Epithelial cell of esophagus (primary cell): ENCODE measurements around the gene PPP1R12B.
"Not testable (repeated sequence)": the region's sequence is repeated elsewhere in the genome, so short reads cannot be mapped to it uniquely, and the experiment has no call there.

ENCODE experiments used
- DNase-seq: peaks from one replicate; pipeline ENCODE4 v3.0.0; 2010; ENCODE audit warnings: low read depth
- H3K4me3 ChIP-seq: 2 replicates; pipeline ENCODE4 v1.5.1; 2011; ENCODE audit warnings: mild to moderate bottlenecking, low read length, control low read depth
- CTCF ChIP-seq: IDR thresholded peaks from 2 replicates; pipeline ENCODE4 v1.5.1; 2011; ENCODE audit warnings: low read depth, mild to moderate bottlenecking, low read length, control low read depth, inconsistent platforms; ENCODE audit not compliant: insufficient read depth; ENCODE audit errors: missing control alignments

Gene PPP1R12B

GRCh38 chr1:202361224-202361623 is 12.7 kb downstream of the PPP1R12B start:
- no peak for TF ChIP-seq CTCF
- H3K4me3 ChIP-seq = no peak overlapping the region
- DNase-seq = no peak

GRCh38 chr1:202361701-202362100 is 13.2 kb downstream of the PPP1R12B start:
- DNase-seq = no peak
- no peak overlapping the region for H3K4me3 ChIP-seq
- no peak for TF ChIP-seq CTCF

GRCh38 chr1:202362212-202362611 is 13.7 kb downstream of the PPP1R12B start:
- no peak for DNase-seq
- TF ChIP-seq CTCF = no peak
- H3K4me3 ChIP-seq = no peak overlapping the region

GRCh38 chr1:202365092-202365815 is 16.8 kb downstream of the PPP1R12B start:
- peak; percentile 29 for DNase-seq
- TF ChIP-seq CTCF = no peak
- no peak overlapping the region for H3K4me3 ChIP-seq

- no peak overlapping the region for H3K4me3 ChIP-seq
- no peak for TF ChIP-seq CTCF
- no peak for DNase-seq
Measured at GRCh38 chr1:202367271-202367670, 18.8 kb downstream of the PPP1R12B start.

GRCh38 chr1:202370906-202371305 is 22.4 kb downstream of the PPP1R12B start:
- not testable (repeated sequence) for DNase-seq

GRCh38 chr1:202374099-202374498 is 25.6 kb downstream of the PPP1R12B start:
- no peak for DNase-seq
- no peak overlapping the region for H3K4me3 ChIP-seq
- no peak for TF ChIP-seq CTCF

More at GRCh38 chr1:202370906-202371305, 22.4 kb downstream of the PPP1R12B start:
- H3K4me3 ChIP-seq = not testable (repeated sequence)

- not testable (repeated sequence) for H3K4me3 ChIP-seq, DNase-seq
Measured at GRCh38 chr1:202375175-202375574, 26.7 kb downstream of the PPP1R12B start.
